DND-41 (cell line): ENCODE data around the gene ANO2.

ENCODE experiments used
- EZH2 ChIP-seq: IDR thresholded peaks from 3 replicates; pipeline ENCODE4 v1.6.1; 2012; ENCODE audit warnings: borderline replicate concordance, low read depth, mild to moderate bottlenecking, moderate library complexity, low read length, inconsistent platforms; ENCODE audit not compliant: severe bottlenecking
- TF ChIP-seq, protein P1 (sequence below): IDR thresholded peaks from 2 replicates; pipeline ENCODE4 v1.5.1; 2012; ENCODE audit warnings: borderline replicate concordance, low read length, moderate library complexity, mild to moderate bottlenecking; ENCODE audit not compliant: poor library complexity, severe bottlenecking; ENCODE audit errors: extremely low read depth

DNA sequence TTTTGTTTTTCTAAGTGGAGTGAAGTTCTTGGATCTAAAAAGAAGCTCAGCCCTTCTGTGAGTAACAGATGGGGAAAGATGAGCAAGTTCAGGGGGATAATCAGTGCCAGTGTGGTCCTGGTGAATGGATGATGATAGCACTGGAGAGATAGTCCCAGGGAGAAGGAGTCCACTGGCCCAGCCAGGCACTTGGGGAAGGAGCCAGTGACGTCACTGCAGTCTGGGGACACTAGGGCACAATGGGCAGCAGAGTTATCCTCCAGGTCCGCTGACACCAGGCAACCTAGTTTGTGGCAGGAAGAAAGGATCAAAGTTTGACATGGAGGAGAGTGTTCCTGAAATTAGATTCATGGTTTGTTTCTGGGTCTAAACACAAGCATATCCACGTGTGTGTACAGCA lies 411.7 kb downstream of the ANO2 start:
- TF ChIP-seq EZH2 = no peak
- TF ChIP-seq, protein P1, sequence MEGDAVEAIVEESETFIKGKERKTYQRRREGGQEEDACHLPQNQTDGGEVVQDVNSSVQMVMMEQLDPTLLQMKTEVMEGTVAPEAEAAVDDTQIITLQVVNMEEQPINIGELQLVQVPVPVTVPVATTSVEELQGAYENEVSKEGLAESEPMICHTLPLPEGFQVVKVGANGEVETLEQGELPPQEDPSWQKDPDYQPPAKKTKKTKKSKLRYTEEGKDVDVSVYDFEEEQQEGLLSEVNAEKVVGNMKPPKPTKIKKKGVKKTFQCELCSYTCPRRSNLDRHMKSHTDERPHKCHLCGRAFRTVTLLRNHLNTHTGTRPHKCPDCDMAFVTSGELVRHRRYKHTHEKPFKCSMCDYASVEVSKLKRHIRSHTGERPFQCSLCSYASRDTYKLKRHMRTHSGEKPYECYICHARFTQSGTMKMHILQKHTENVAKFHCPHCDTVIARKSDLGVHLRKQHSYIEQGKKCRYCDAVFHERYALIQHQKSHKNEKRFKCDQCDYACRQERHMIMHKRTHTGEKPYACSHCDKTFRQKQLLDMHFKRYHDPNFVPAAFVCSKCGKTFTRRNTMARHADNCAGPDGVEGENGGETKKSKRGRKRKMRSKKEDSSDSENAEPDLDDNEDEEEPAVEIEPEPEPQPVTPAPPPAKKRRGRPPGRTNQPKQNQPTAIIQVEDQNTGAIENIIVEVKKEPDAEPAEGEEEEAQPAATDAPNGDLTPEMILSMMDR = no peak
